NCI-H446 (cell line): Measurements from ENCODE around the gene KMT5C.

Source experiments
- DNase-seq, 2 experiments: peaks; one replicate each; lab custom pipeline; 2025; lab: John Stamatoyannopoulos, UW

The KMT5C gene

DNA sequence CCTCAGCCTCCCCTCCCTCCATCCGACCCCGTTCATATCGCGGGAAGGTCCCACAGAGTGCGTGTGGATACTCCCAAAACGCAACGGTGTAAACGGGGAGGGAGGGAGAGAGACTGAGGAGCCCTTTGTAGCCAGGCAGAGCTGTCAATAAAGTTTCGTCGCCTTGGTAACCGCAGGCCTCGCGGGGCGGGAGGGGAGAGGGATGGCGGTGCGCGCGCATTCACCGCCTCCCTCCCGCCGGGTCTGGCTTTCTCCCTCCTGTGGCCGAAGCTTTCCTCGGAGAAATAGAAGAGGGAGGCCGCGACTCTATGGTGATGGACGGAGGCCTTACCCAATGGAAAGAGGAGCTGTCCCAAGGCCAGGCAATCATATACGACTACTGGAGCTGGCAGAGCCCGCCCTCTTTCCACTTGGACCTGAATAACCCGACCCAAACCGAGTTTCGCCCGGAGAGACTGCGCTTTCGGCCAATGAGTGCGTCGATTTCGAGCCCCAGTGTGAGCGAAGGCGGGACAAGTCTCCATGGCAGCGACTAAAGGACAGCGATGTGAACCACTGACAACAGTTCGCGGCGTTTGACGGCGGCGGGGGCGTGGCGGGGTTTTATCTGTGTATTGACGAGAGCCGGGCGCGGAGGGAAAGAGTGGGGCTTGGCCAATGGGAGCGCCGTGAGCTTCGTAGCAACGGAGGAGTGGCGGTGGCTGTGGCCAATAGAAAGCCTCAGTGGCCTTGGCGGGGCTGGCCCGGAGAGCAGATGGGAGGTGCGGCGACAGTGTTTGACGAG is at the start of gene KMT5C:
Gene KMT5C (plus strand): TSS at position 772 of the 784 bp plus-strand sequence. CDS start 2,061 bp downstream, outside the sequence.
- peak; percentile 100 for DNase-seq

DNA sequence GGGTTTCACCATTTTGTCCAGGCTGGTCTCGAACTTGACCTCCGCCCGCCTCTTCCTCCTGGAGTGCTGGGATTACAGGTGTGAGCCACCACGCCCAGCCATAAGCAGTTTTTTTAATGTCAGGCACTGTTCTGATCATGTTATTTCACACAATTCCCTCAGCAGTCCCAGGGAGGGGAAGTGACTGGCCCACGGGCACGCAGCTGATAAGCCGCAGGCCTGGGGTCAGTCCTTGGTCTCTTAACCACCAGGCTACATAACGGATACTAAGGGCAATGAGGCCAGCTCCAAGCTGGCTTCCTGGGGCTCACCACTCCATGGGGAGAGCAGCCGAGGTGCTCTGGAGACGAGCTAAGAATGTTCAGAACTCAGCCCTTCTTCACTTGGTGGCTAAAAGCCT is 42.4 kb upstream of the KMT5C start:
- no peak for DNase-seq

DNA sequence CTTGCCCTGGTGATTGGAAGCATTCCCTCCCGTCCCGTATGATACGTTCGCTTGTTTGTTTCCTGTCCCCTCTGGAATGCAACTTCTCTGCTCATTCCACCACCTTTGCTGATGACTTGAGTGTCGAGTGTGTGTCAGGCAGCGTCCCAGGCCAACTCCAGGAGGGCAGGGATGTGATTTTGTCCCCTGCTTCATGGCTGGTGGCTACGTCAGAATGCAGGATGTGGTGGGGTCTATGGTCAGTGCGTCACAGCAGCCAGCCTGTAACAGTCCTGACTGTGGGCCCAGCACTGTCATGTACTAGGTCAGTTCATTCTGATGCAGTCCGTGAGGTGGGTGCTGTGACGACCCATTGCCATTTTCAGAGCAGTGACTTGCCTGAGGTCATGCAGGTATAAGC is 39.7 kb upstream of the KMT5C start:
- DNase-seq: no peak

DNA sequence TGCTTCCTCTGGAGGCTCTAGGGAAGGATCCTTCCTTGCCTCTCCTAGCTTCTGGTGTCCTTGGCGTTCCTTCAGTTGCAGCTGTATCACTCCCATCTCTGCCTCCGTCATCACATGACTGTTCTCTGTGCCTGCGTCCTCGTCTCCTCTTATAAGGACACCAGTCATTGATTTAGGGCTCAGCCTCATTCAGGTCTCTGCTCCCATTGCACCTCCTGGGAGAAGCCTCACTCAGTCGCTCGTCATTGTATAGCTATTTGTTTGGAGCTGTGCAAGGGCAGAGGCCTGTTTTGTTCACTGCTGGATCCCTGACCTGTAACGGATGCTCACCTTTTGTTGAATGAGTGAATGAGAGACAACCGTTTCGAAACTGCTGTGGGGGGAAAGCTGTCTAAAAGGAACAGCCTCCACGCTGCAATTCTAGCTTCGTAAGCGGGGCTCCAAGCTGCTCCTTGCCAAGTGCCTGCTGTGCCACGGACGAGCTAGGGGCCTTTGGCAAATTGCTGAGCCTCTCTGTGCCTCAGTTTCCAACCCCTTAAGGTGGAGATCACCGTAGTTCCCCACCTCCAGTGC is 38.7 kb upstream of the KMT5C start:
- DNase-seq: no peak

DNA sequence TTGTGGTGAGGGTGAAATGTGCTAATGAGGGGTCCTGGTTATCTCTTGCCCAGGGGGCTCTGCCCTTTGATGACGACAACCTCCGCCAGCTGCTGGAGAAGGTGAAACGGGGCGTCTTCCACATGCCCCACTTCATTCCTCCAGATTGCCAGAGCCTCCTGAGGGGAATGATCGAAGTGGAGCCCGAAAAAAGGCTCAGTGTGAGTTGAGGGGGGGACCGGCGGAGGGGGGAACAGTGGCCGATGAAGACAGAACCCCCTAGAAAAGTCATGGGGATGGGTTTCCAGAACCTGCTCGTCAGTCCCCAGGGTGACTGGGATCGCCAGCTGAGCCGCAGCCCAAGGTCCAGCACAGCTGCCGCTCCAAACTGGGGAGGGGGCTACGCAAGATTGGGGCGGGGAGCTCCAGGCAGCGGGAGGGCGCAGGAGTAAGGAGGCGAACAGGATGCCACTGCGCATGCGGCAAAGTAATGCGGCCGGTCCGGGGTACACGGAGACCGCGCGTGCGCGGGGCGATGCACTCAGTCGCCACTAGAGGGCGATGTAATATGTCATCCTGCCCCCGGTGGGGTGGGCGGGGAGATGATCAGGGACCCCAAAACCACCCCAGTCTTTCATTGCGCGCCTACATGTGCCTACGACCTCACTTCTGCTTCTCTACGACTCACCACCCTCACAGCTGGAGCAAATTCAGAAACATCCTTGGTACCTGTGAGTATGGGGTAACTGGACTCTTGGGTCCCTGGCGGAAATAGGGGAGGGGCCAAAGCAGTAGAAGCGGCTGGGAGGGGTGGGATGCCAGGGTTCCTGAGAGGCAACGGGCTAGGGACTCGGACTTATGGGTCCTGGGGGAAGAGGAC is 38.0 kb upstream of the KMT5C start:
- DNase-seq: no peak

DNA sequence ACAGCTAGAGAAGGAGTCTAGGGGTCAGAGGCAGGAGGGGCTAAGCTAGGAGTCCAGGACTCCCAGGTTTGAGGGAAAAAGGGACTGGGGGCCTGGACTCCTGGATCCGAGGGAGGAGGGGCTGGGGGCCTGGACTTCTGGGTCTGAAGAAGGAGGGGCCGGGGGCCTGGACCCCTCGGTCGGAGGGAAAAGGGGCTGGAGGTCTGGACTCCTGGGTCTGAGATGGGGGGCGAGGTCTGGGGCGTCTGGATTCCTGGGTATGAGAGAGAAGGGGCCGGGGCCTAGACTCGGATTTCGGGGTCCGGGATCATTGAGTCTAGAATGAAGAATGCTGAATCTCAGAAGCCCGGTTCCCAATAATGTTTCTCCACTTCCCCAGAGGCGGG is 37.4 kb upstream of the KMT5C start:
- DNase-seq: no peak

DNA sequence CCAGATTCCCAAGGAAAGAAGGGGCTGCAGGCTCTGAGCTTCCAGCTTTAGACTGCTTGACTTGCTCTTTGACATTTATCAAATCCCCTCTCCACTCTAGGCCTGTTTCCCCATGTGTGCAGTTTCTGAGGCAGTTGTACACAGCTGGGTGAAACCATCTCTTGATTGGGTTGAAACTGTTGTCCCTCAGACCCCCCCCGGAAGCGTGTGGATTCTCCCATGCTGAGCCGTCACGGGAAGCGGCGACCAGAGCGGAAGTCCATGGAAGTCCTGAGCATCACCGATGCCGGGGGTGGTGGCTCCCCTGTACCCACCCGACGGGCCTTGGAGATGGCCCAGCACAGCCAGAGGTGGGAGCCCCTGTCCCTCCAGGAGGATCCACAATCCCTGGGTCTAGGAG is 36.2 kb upstream of the KMT5C start:
- DNase-seq: no peak

DNA sequence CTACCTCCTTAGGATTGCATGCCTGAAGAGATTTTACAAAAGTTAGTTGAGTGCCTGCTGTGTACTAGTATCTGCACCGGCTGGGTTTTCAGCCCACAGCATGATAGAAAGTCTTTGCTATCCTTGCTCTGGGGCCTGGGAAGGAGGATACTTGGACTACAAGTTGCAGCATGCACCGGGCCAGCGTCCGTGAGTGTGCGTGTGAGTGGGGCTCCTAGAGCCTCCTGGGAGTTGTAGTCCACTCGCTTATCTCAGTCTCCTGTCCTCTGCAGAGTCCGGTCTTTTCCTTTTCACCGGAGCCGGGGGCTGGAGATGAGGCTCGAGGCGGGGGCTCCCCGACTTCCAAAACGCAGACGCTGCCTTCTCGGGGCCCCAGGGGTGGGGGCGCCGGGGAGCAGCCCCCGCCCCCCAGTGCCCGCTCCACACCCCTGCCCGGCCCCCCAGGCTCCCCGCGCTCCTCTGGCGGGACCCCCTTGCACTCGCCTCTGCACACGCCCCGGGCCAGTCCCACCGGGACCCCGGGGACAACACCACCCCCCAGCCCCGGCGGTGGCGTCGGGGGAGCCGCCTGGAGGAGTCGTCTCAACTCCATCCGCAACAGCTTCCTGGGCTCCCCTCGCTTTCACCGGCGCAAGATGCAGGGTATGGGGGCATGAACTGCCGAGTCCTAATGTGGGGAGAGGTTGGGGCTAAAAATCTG is 35.2 kb upstream of the KMT5C start:
- no peak for DNase-seq

DNA sequence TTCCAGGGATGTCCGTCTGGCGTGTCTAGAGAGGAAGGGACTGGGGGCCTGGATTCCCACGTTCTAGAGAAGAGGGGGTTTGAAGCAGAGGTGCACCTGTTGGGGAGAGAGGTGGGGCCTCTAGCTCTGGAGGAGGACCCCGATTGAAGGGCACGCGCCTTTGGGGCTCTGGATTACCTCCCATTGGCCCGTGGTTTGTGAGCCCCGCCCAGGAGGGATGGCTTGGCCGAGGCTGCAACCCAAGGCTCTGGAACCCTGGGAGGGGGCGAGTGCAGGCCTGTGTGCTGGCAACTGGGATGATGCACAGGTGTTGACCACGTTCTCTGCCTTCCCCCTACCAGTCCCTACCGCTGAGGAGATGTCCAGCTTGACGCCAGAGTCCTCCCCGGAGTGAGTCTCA is 34.7 kb upstream of the KMT5C start:
- DNase-seq: no peak

DNA sequence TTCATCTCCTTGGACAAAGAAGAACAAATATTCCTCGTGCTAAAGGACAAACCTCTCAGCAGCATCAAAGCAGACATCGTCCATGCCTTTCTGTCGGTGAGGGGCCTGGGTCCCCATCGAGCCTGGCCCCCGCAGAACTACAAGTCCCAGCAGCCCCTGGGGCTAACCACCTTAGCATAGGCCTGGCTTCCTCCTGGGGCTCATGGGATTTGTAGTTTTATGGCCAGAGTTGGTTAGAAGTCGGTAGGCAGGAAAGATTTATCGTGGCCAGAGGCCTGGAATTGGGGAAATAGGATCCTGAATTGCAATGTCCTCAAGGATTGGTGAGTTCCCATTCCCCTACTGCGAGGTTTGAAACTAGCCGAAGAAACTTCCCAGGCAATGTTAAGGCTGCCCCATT is 34.2 kb upstream of the KMT5C start:
- DNase-seq: peak in 1 of 2 experiments; percentile 17

DNA sequence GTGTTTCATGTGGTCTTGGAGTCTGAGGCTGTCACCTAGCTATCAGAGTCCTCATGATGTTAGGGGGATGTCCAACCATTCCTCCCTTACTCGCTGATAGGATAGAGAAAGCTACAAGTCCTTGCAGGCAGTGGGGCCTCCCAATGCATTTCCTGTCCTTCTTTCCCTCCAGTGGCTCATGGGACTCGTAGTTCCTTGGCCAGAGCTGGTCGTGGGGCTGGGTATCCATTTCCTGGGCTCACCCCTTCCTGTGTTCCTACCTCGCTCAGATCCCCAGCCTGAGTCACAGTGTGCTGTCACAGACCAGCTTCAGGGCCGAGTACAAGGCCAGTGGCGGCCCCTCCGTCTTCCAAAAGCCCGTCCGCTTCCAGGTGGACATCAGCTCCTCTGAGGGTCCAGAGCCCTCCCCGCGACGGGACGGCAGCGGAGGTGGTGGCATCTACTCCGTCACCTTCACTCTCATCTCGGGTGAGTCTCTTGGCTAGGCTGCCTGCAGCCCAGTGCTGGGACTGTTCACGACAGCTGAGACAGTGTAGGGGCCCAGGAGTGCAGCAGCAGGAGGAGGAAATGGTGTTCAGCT is 33.6 kb upstream of the KMT5C start:
- DNase-seq: no peak

DNA sequence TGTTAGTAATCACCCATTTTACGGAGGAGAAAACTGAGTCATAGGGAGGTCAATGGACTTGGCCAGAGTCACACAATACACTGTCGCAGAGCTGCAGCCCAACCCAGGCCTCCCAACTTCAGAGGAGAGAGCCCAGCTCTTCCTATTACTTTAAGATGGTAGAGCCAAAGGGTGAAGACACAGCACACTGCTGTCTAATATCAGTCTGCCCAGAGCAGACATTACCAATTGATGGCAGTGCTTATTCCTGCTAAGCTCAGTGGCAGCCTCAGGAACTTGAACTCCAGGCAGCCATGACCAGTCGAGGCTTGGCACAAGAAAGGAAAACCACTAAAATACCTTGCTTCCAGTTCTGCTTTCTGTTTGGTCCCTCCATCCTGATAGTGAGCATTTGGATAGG is 33.0 kb upstream of the KMT5C start:
- DNase-seq: no peak

DNA sequence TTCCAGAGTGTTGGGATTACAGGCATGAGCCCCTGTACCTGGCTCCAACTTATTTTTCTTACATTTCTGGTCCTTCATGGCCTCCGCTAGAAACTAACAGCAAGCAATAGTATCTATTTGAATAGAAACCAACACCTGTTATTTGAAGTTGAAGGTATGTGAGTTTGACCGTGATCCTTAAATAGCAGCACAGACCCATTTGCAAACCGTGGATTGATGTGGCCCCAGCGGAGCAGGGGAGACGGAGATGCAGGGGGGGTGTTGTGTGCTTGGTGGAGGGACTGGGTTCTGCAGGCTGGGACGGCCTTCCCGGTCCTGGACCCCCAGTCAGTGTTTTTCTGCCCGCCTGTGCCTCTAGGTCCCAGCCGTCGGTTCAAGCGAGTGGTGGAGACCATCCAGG is 31.4 kb upstream of the KMT5C start:
- no peak for DNase-seq

DNA sequence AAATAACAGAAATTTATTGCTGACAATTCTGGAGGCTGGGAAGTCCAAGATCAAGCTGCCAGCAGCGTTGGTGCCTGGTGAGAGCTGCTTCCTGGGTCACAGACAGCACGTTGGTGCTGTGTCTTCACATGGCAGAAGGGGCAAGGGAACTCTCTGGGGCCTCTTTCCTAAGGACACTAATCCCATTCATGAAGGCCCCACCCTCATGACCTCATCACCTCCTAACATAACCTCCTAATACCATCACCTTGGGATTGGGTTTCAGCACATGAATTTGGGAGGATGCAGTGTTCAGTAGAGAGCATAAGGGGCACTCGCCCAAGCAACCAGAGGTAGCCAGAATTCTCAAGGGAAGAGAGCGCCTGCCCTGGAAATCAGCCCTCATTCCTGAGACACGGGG is 30.2 kb upstream of the KMT5C start:
- no peak for DNase-seq

DNA sequence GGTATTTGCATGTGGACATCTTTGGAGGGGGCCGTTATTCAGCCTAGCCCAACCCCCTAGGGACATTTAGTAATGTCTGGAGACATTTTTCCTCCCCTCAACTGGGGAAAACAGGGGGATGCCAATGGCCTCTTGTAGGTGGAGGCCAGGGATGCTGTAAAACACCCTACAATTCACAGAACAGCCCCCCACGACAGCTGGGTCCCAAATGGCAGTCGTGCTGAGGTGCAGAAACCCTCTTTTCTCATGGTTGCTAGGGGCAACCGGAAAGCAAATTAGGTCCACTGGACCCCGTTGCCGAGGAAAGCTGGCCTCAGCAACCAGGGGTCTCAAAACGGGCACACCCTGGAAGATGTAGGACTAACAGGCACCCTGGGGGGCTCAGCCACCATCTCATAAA is 29.2 kb upstream of the KMT5C start:
- no peak for DNase-seq

DNA sequence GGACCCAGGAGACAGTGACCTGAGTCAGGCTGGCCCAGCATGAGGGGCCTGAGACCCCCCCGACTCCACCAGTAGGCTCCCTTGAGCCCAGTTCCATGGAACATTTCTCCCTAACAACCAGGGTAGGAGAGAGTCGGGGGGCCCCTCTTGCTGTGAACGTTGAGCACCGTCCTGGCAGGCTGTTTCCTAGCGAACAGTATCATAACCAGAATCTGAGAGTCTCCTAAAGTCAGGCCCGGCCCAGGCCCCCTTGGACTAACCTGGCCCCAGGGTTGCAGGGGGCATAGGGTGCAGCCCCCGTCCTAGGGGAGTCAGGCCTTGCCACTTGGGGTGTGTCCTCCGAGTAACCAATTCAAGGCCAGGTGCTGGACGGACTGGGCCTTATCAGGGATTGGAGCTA is 28.3 kb upstream of the KMT5C start:
- no peak for DNase-seq

DNA sequence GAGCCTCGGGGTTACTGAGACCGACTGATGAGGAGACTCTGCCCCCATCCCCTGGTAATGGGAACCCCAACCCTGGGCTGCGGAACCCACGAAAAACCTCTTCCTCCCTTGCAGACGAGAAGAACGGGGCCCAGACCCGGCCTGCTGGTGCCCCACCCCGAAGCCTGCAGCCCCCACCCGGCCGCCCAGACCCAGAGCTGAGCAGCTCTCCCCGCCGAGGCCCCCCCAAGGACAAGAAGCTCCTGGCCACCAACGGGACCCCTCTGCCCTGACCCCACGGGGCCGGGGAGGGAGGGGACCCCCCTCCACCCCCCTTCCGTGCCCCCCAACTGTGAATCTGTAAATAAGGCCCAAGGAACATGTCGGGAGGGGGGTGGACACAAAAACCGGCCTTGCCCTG is 27.9 kb upstream of the KMT5C start:
- DNase-seq: no peak

DNA sequence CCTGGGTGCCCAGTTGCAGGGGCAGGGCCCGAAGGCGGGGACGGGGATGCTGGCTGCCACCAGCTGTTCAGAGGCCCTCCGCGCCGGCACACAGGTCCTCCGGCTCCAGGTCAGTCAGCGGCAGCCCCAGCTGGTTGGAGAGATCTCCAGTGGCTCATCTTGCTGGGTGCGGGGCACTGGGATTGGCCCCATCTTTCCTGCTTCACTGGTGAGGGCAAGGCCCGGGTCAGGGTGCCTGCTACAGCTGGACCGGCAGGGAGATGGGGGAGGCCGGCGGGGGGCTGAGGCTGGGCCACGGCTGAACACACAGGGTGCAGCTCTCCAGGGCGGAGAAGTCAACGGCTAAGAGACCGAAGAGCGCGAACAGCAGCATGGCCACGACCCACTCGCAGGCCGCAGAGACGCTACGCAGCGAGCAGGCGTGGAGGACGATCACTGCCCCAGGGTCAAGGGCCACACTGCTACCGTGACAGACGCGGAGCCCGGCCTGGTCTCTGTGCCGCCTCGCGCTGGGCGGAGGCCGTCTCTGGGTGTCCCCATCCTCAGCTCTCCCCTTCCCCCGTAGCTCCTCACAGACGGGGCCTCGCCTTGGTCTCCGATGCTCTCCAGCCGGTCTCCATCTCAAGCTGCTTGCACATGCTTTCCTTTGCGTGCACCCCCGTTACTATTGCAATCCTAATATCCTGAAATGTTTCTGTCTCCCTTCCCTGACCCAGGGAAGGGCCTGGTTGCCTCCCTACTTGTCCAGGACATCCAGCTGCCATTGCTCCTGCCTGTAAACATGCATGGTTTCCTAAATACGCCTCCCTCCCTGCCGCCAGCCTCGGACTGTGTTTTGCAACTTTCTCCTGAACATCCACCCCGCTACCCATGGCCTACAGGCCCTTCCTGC is 26.8 kb upstream of the KMT5C start:
- DNase-seq: no peak

DNA sequence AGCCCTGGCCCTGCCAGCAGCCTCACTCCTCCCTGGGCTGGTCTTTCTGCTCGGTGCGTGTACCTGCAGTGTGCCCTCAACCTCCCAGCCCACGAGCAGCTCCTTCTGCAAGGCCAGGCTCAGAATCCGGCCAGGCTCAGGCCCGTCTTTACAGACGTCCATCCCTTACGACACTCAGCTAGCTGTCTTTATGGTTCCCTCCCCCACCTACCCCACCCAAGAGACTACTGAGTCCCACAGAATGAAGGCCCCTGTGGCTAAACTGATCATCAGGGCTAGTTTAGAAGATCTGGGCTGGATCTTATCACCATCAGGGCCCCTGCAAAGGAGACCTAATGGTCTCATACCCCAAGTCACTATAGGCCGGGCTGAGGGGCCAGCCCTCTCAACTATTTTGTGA is 25.3 kb upstream of the KMT5C start:
- DNase-seq: no peak

DNA sequence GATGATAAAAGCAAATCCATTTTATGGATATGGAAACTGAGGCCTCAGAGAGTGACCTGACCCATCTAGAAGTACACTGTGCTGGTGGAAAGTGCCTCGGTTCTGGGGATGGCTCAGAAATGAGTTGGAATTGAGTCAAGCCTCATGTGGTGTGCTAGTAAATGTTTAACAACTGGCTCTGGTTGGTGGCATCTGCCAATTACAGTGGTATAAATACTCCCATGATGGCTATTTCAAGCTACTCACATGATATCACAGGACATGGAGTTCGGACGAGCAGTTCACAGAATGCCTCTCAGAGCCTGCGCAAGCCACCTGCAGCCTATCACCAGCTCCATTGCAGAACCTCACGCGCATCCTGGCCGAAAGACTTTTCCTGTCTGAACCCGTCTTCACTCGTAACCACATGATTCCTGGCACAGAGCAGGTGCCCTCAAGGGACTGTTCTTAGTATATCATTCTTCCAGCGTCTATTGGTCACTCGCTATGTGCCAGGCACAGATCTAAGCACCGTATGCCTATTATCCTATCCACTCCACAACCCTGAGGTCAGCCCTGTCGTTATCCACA is 23.6 kb upstream of the KMT5C start:
- no peak for DNase-seq

DNA sequence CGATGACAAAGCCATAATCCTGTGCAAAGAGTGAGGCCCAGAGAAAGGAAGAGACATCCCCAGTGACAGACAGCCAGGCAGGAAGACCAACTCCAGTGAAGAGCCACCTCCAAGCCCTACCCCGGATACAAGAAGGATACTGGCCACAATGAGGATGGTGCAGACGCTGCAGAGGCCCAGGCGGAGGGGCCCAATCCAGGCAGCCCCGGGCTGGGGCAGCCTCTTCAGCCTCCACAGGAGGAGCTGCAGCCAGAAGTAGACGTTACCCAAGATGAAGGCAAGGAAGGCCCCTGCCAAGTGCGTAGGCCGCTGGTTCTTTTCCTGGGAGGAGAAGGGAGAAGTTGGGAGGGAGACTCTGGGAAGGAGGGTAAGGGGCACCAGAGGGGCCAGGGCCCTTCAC is 23.0 kb upstream of the KMT5C start:
- DNase-seq: no peak
